ENCODE data around the gene ROPN1L.
"Not testable (repeated sequence)": the region's sequence is repeated elsewhere in the genome, so short reads cannot be mapped to it uniquely, and the experiment has no call there.

Gene ROPN1L

DNA sequence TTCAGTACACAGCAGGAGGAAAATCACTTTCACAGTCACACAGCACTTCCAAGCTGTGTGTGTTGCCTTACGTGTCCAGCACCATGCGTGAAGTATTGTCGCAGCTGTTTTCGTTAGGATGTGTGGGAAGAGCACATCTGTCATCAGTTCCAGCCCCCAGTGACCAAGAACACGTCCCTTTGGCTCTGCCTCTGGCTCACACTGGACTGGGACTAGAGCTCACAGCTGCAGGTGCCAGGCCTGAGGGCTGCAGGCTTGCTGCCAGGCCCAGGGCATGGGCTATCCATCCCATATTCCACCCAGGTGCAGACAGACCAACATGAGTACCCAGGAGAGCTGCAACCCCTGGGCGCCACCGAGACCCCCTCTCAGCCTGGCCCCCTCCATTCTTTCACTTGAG, 61.6 kb downstream of the ROPN1L start:
- DNase-seq = no peak

DNA sequence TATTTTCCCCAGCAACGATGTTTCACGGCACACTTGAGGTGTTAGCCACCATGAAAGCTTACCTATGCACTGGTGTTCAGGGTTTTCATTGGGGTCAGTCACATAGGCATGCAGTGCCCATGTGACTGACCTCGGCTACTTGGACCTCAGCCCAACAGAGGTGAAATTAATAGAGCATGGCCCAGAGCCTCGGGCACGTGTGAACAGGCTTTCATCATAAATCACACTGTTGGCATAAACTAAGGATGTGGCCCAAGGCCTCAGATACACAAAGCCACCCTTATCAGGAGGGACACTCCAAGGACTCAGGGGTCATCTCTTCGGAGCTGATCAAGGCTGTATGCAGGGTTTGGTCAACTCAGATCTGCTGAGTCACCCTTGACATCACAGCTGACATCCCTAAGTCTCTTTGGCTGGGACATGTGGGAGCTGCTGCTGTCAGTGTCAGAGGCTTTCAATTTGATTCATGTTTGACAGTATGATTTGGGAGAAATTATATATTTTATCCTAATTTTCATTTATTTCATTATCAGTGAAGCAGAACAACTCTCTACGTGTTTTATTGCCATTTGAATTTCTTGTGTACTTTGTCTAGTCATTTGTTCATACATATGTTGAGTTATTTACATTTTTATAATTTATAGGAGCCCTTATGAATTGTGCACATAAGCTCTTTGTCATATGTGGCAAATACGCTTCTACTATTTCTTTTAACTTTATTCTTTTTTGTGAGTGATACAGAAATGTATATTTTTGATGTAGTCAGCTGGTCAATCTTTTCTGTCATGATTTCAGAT, 62.5 kb downstream of the ROPN1L start:
- DNase-seq = no peak

DNA sequence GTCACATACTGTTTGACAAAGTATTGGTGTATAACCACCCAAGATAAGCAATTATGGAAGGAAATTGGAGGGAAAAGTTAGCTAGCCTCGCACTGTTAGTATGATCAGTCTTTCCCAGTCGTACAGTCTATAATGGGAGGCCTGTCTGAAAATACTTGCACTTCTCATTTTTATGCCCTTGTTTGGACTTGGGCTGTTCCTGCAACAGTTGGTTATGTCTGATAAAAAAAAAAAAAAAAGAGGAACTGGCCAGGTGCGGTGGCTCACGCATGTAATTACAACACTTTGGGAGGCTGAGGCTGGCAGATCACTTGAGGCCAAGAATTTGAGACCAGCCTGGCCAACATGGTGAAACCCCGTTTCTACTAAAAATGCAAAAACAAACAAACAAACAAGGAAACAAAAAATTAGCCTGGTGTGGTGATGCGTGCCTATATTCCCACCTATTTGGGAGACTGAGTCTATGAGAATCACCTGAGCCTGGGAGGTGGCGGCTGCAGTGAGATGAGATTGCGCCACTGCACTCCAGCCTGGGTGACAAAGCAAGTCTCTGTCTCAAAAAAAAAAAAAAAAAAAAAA, 63.9 kb downstream of the ROPN1L start:
- no peak for DNase-seq

DNA sequence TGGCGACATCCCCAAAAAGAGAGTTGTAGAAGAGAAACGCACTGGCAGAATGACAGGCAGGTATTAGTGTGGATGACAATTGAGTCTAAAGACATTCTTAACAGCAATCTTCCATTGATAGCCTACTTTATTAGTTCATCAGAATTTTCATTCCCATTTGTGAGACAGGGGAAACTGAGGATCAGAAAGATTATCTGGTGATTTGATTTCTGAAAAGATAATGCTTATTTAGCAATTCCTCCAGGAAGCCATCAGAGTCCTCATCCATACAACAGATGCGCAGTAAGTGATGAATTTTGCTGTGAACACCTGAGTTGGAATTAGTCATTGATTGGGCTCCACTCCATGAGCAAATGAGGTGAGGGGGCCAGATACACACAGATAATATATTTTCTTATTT, 64.9 kb downstream of the ROPN1L start:
- DNase-seq = no peak

DNA sequence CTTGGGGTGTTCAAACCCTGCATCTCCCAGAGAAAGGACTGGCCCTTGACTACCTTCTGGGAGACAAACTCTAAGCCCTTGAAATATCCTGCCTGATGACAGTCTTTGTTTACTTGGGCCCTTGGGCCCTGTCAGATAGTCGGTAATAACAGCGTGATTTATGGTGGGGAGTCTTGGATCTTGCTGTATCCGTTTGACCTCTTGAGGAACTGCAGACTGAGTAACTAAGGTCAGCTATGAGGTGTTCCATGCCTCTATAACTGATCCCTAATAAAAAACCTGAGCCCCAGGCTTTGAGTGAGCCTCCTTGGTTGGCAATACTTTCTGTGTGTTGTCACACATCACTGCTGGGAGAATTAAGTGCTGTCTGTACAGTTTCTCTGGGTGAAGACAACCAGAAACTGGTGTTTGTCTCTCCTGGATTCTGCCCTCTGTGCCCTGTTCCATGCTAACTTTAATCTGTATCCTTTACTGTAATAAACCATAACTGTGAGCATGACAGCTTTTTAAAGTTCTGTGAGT, 66.0 kb downstream of the ROPN1L start:
- DNase-seq = peak; percentile 32

DNA sequence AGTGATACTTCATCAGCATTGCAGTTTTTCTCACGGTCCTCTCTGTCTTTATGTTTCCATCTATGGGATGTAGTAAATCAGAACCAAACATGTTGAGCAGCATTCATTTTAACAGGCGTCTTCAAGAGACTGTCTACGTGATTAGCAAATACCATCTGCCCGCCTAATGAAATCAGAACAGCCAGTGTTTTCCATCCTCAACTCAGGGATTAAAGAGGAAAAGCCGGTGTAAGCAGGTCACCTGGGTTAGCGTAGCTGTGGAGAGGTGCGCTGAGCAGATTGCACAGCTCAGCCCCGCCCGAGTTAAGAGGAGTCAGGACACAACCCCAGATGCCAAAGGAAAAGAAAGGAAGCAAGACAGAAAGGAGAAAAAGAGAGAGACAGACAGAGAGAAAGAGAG, 67.9 kb downstream of the ROPN1L start:
- DNase-seq = peak; percentile 24

DNA sequence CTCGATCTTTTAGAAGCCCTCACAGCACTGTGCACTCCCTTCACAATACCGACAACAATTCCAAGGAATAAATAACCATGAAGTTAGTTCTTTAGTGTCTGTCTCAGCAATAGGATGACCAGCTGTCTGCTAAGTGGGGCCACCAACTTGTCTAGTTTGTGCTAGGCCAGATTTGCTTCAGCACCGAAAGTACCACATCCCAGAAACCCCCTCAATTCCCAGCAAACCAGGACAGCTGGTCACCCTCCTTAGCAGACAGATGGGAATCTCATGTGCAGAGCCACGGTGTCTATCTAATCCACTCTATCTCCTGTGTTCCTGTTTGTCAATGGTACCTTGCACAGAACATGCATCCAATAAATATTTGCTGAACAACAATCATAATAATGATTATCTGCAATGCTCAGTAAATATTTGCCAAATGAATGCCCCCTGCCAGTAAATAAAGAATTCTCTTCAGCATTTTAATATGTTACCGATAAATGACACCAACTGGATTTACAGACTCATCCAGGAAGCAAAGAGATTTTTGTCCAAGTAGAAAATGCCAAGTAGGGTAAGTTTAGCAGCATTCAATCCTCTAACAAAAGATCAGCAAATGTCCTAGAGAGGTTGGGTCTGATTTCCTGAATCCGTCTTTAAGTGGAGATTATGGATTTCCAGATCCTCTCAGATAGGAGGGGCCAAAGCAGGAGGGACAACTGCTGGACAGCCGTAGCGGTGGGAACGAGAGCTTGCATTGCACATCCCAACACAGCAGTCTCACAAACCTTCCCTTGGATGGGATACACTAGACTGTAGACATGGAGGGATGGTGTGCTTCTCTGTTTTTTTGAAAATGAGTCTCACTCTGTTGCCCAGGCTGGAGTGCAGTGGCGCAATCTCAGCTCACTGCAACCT, 70.3 kb downstream of the ROPN1L start:
- no peak for DNase-seq

DNA sequence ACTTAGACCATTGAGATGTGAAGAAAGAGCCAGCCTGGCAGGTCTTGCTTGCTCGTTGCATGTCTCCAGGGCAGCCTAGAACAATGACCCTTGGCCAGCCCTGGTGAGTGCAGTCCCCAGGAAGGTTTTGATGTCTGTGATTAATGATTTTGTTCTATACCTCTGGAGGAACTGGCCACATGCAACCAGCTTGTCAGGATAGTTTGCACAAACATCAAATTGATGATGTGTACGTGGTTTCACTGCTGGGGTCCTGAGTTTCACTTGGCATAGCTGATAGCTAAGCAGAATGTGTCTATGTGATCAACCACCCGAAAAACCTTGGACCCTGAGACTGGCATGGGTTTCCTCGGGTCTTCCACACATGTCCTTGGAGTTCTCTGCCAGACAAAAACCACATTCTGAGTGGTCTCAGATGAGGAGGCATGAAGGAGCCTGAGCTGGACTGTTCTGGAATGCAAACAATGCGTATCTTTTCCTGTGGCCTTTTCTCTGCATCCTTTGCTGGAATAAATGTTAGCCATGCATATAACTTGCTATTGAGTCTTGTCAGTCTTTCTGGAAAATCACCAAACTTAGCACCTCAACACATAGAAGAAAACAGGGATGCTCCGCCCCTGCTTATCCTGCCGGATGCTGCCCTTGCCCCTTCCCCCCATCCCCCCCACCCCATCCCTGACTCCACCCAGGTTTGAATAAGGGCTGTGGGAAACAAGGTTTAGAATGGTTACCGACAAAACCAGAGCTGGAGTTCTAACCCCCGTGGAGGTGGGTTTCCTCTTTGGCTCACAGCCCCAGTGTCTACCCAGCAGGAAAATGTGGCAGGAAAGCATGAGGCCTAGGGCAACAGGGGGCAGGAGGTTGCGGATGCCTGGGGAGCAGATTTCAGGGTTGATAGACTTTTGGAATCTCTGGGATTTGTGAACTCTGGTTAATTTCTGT, 72.1 kb downstream of the ROPN1L start:
- no peak for DNase-seq

DNA sequence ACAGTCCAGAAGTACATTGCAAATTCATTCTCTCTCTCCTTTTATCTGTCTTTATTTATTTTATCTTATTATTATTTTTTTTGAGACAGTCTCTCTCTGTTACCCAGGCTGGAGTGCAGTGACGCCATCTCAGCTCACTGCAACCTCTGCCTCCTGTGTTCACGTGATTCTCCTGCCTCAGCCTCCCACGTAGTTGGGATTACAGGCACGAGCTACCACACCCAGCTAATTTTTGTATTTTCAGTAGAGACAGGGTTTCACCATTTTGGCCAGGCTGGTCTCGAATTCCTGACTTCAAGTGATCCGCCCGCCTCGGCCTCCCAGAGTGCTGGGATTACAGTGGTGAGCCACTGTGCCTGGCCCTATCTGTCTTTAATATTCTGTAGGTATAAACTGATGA, 72.9 kb downstream of the ROPN1L start:
- DNase-seq = not testable (repeated sequence)
